AG08396 (cell line): Measurements from ENCODE around the gene PCDHA7.
"Not testable (repeated sequence)": the region's sequence is repeated elsewhere in the genome, so short reads cannot be mapped to it uniquely, and the experiment has no call there.

Experiments used
- DNase-seq: peaks from one replicate; pipeline ENCODE4 v3.0.0; 2012; ENCODE audit warnings: low spot score, mixed read lengths

The PCDHA7 gene

GRCh38 chr5:140862441-140863295 is 28.6 kb downstream of the PCDHA7 start:
- no peak for DNase-seq

- DNase-seq, result no peak
Measured at GRCh38 chr5:140868721-140869554, 34.9 kb downstream of the PCDHA7 start, which contains the start of gene PCDHA11. PCDHA11 (plus strand) TSS chr5:140868957; CDS start chr5:140869104, 147 bp downstream.

GRCh38 chr5:140869555-140869886 is 35.5 kb downstream of the PCDHA7 start:
- DNase-seq, result peak; percentile 47

DNA sequence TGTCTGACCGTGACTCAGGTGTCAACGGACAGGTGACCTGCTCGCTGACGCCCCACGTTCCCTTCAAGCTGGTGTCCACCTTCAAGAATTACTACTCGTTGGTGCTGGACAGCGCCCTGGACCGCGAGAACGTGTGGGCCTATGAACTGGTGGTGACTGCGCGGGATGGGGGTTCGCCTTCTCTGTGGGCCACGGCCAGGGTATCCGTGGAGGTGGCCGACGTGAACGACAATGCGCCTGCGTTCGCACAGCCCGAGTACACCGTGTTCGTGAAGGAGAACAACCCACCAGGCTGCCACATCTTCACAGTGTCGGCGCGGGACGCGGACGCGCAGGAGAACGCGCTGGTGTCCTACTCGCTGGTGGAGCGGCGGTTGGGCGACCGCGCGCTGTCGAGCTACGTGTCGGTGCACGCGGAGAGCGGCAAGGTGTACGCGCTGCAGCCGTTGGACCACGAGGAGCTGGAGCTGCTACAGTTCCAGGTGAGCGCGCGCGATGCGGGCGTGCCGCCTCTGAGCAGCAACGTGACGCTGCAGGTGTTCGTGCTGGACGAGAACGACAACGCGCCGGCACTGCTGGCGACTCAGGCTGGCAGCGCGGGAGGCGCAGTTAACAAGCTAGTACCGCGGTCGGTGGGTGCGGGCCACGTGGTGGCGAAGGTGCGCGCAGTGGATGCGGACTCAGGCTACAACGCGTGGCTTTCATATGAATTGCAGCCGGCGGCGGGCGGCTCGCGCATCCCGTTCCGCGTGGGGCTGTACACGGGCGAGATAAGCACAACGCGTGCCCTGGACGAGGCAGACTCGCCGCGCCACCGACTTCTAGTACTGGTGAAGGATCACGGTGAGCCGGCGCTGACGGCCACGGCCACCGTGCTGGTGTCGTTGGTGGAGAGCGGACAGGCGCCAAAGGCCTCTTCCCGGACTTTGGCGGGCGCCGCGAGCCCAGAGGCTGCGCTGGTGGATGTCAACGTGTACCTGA is 36.4 kb downstream of the PCDHA7 start:
- no peak for DNase-seq

GRCh38 chr5:140875085-140876065 is 41.3 kb downstream of the PCDHA7 start, which contains the start of gene PCDHA12:
PCDHA12 (plus strand) TSS chr5:140875308; CDS start chr5:140875473, 165 bp downstream.
- no peak for DNase-seq

DNA sequence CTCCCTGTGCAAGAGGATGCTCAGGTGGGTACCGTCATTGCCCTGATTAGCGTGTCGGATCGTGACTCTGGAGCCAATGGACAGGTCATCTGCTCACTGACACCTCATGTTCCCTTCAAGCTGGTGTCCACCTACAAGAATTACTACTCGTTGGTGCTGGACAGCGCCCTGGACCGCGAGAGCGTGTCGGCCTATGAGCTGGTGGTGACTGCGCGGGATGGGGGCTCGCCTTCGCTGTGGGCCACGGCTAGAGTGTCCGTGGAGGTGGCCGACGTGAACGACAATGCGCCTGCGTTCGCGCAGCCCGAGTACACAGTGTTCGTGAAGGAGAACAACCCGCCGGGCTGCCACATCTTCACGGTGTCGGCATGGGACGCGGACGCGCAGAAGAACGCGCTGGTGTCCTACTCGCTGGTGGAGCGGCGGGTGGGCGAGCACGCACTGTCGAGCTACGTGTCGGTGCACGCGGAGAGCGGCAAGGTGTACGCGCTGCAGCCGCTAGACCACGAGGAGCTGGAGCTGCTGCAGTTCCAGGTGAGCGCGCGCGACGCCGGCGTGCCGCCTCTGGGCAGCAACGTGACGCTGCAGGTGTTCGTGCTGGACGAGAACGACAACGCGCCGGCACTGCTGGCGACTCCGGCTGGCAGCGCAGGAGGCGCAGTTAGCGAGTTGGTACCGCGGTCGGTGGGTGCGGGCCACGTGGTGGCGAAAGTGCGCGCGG is 42.6 kb downstream of the PCDHA7 start:
- not testable (repeated sequence) for DNase-seq

GRCh38 chr5:140877262-140877581 is 43.2 kb downstream of the PCDHA7 start:
- no peak for DNase-seq

DNA sequence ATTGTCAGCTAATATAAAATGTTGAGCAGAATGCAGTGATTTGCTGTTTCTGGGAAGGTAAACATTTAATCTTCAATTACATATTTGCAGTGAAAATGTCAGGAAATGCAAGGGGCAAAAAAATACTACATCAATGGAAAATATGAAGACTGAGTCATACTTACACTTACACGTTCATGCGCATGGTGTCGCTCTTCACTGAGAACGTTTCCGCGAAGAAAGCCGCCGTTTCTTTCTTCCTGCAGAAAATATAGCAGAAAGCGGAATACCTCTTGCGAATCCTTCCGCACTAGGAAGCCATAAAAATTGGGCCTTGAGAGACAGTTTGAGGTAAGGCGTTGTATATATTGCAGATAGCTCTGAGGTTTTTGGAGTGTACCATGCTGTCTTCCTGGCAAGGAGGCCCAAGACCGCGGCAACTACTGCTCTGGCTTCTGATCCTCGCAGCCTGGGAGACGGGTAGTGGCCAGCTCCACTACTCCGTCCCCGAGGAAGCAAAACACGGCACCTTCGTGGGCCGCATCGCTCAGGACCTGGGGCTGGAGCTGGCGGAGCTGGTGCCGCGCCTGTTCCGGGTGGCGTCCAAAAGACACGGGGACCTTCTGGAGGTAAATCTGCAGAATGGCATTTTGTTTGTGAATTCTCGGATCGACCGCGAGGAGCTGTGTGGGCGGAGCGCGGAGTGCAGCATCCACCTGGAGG is 48.0 kb downstream of the PCDHA7 start, which contains the start of gene PCDHA13:
PCDHA13 (plus strand) TSS at position 236 of the 702 bp plus-strand sequence; CDS start at position 381, 145 bp downstream.
- peak; percentile 33 for DNase-seq

- no peak for DNase-seq
Measured at GRCh38 chr5:140882591-140882899, 48.5 kb downstream of the PCDHA7 start.

DNA sequence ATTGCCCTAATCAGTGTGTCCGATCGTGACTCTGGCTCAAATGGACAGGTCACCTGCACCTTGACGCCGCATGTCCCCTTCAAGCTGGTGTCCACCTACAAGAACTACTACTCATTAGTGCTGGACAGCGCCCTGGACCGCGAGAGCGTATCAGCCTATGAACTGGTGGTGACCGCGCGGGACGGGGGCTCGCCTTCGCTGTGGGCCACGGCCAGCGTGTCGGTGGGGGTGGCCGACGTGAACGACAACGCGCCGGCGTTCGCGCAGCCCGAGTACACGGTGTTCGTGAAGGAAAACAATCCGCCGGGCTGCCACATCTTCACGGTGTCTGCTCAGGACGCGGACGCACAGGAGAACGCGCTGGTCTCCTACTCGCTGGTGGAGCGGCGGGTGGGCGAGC is 49.3 kb downstream of the PCDHA7 start:
- no peak for DNase-seq

GRCh38 chr5:140883927-140884697 is 50.0 kb downstream of the PCDHA7 start:
- no peak for DNase-seq
